CD4-positive, alpha-beta memory T cell (primary cell): ENCODE data around the gene SNX33. TPM values are rescaled to one million over a fixed set of nuclear protein-coding genes. Genes with fewer than 3 reads are reported as not detected.

Source experiments
- CTCF ChIA-PET: fragments of 350-600 bp; sonication (Branson Sonifier 250); formaldehyde crosslinking; loops from one replicate; lab custom pipeline; 2021; ENCODE audit warnings: inconsistent platforms; ENCODE audit not compliant: partially characterized antibody; lab: Charles Lee
- POLR2A ChIA-PET: fragments of 350-600 bp; sonication (Branson Sonifier 250); formaldehyde crosslinking; loops from one replicate; lab custom pipeline; 2021; ENCODE audit not compliant: partially characterized antibody; lab: Charles Lee
- DNase-seq, 5 donors: peaks; one replicate each; pipeline versions ENCODE4 v3.0.0 to v3.0.0-alpha.2; 2020 to 2022; ENCODE audit warnings: mixed read lengths in 1 of 5
- H3K27ac ChIP-seq: one replicate; pipeline ENCODE4 v1.7.0; 2013; ENCODE audit warnings: low read depth, low read length
- H3K27me3 ChIP-seq: 2 replicates; pipeline ENCODE4 v1.7.0; 2013; ENCODE audit warnings: mild to moderate bottlenecking, low read length, moderate library complexity; ENCODE audit not compliant: insufficient read depth
- H3K36me3 ChIP-seq: 2 replicates; pipeline ENCODE4 v1.7.0; 2013; ENCODE audit warnings: mild to moderate bottlenecking, low read length, moderate library complexity; ENCODE audit not compliant: insufficient read depth
- H3K4me1 ChIP-seq: 2 replicates; pipeline ENCODE4 v1.7.0; 2013; ENCODE audit warnings: mild to moderate bottlenecking, low read length, moderate library complexity; ENCODE audit not compliant: insufficient read depth
- H3K4me3 ChIP-seq, 2 donors: one replicate each; pipeline ENCODE4 v1.7.0; 2013; ENCODE audit warnings: low read length in 2 of 2, mild to moderate bottlenecking in 1 of 2
- H3K9me3 ChIP-seq, 2 donors: one replicate each; pipeline ENCODE4 v1.7.0; 2013; ENCODE audit warnings: low read length in 2 of 2, control low read depth in 1 of 2; ENCODE audit not compliant: control insufficient read depth in 1 of 2
- H3K27ac Mint-ChIP-seq, 7 donors: one replicate each; pipeline ENCODE4 v1.8.0; 2020 to 2021; ENCODE audit warnings: mixed read lengths in 7 of 7, mild to moderate bottlenecking in 6 of 7, inconsistent platforms in 3 of 7, moderate library complexity in 3 of 7
- H3K27me3 Mint-ChIP-seq, 2 donors: one replicate each; pipeline ENCODE4 v1.8.0; 2020 to 2021; ENCODE audit warnings: mixed read lengths in 2 of 2
- H3K36me3 Mint-ChIP-seq, 2 donors: one replicate each; pipeline ENCODE4 v1.8.0; 2020 to 2021; ENCODE audit warnings: mixed read lengths in 2 of 2, inconsistent platforms in 1 of 2, mild to moderate bottlenecking in 1 of 2
- H3K4me1 Mint-ChIP-seq, 4 donors: one replicate each; pipeline ENCODE4 v1.8.0; 2020 to 2021; ENCODE audit warnings: mixed read lengths in 4 of 4, mild to moderate bottlenecking in 1 of 4
- H3K4me3 Mint-ChIP-seq, 8 donors: one replicate each; pipeline ENCODE4 v1.8.0; 2020 to 2021; ENCODE audit warnings: mixed read lengths in 8 of 8, mild to moderate bottlenecking in 7 of 8, moderate library complexity in 6 of 8, inconsistent platforms in 3 of 8
- H3K9me3 Mint-ChIP-seq, 8 donors: one replicate each; pipeline ENCODE4 v1.8.0; 2020 to 2021; ENCODE audit warnings: mixed read lengths in 8 of 8, mild to moderate bottlenecking in 5 of 8, inconsistent platforms in 3 of 8, moderate library complexity in 1 of 8
- intact Hi-C: fragments of 100-400 bp; cut with micrococcal nuclease; formaldehyde crosslinking; loops from one replicate; pipeline ENCODE4 v1.15.1; 2023
- polyA plus RNA-seq, 2 donors: library from polyadenylated mRNA; unstranded; fragments of 300-500 nt; fragmentation: Illumina TruSeq; gene quantifications; one replicate each; pipeline ENCODE4 v1.2.3, GENCODE V29; 2021
- total RNA-seq, 2 experiments: library from RNA; stranded (reverse); gene quantifications; one replicate each; pipeline ENCODE4 v1.2.3, GENCODE V29; 2021

Gene SNX33
- total and polyA plus RNA-seq, 4 experiments from 2014 or later: 0.33 to 3.8 (median 2.6) TPM

DNA sequence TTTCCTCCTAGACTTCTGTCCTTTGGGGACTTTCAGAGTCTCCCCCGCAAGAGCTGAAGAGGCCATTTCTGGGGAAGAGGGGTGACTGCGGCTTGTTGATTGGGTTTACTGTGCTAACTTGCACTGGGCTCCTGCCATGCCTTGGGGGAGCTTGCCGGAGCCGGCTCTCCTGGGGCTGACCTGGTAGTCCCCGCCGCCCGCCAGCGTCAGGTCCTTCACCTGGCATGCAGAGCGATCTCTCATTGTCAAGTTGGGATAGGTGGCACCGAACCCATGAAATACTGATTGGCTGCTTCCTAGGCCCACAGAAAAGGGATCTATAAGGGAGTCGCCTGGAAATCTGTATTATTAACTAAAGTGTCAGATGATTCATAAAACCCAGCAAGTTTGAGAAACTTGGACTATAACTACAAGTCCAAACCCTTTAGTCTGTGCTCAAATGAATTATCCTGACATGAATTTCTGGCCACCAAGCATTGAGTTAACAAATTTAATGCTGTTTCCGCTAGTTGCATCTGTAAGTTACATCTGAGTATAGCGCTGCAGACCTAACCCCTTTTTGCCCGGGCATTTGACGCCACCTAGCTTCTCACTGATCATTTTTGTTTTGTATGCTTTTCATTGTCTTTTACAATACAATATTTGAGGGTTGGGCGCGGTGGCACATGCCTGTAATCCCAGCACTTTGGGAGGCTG is 7.1 kb upstream of the SNX33 start:
- Histone ChIP-seq H3K27ac (peak overlapping the region; percentile 81), H3K27me3 (no peaks in the 10 kb centered on the region), H3K9me3 (no peaks in the 10 kb centered on the region), H3K4me3 (peak overlapping the region; percentile 77 to 96), H3K4me1 (peaks cover 40% of the 10 kb centered on the region), H3K36me3 (no peaks in the 10 kb centered on the region)
- POLR2A ChIA-PET: interaction anchor here (0.7 to 7.3 kb wide), 31 partner anchors 9 to 1099 kb away, joined by 3 to 209 read pairs (median 5); partner anchors contain the start of genes ARID3B, C15orf39, EDC3 and FBXO22
- intact Hi-C loops: loop anchor here (1.0 to 2.0 kb wide), 7 partner anchors 15 to 272 kb away; partner anchors contain the start of genes MAN2C1, PTPN9, SIN3A and SNUPN
- Mint-ChIP-seq H3K4me1 (peaks cover 28 to 60% (median 39%) of the 10 kb centered on the region in 4 donors), H3K27me3 (no peaks in the 10 kb centered on the region), H3K27ac (peak overlapping the region; percentile 79 to 98 (median 96)), H3K36me3 (peaks cover 4 to 25% of the 10 kb centered on the region in 2 donors), H3K4me3 (peak overlapping the region; percentile 87 to 98 (median 94)), H3K9me3 (no peaks in the 10 kb centered on the region)
- CTCF ChIA-PET: interaction anchor here (1.0 to 5.2 kb wide), 16 partner anchors 10 to 288 kb away, joined by 3 to 69 read pairs (median 8); partner anchors contain the start of genes MAN2C1, PTPN9, SIN3A and SNUPN
- peak; percentile 67 to 75 (median 71) for DNase-seq

DNA sequence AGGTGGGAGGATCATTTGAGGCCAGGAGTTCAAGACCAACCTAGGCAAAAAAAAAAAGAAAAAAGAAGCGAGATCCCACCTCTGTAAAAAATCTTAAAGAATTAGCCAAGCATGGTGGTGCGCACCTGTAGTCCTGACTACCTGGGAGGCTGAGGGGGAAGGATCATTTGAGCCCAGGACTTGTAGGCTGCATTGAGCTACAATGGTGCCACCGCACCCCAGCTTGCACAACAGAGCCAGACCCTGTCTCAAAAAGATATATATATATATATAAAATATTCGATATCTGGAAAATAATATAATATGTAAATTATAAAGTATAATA is 6.6 kb upstream of the SNX33 start:
- ChIA-PET POLR2A (interaction anchor here (0.7 to 7.3 kb wide), 15 partner anchors 8 to 1100 kb away, joined by 3 to 209 read pairs (median 20); partner anchors contain the start of genes ARID3B, FBXO22, MAN2C1 and PTPN9), CTCF (interaction anchor here (1.2 to 5.2 kb wide), 11 partner anchors 14 to 274 kb away, joined by 3 to 69 read pairs (median 9); partner anchors contain the start of genes MAN2C1, PTPN9 and SNUPN)
- H3K27ac ChIP-seq: peak overlapping the region; percentile 81
- no peaks in the 10 kb centered on the region for H3K27me3 ChIP-seq
- intact Hi-C loops: loop anchor here (1.0 to 2.0 kb wide), 3 partner anchors 34 to 132 kb away; no protein-coding TSS in a partner anchor
- Mint-ChIP-seq H3K27me3 (no peaks in the 10 kb centered on the region), H3K27ac (peak overlapping the region; percentile 79 to 98 (median 96)), H3K36me3 (peaks cover 4 to 25% of the 10 kb centered on the region in 2 donors), H3K4me1 (peaks cover 27 to 55% (median 37%) of the 10 kb centered on the region in 4 donors), H3K4me3 (peak overlapping the region; percentile 87 to 98 (median 94)), H3K9me3 (no peaks in the 10 kb centered on the region)
- no peaks in the 10 kb centered on the region for H3K36me3 ChIP-seq
- no peak overlapping the region for H3K4me3 ChIP-seq
- peaks cover 35% of the 10 kb centered on the region for H3K4me1 ChIP-seq
- no peak for DNase-seq
- no peaks in the 10 kb centered on the region for H3K9me3 ChIP-seq

DNA sequence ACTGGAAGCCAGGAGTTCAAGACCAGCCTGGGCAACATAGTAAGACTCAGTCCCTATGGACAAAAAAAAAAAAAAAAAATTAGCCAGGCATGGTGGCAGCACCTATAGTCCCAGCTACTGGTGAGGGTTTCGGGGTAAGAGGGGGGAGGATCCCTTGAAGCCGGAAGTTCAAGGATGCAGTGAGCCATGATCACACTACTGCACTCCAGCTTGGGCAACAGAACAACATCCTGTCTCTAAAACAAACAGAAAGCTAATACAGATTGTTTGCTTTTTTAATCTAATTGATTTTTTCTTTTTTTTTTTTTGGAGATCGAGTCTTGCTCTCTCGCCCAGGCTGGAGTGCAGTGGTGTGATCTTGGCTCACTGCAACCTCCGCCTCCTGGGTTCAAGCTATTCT is 6.1 kb upstream of the SNX33 start:
- DNase-seq: no peak
- no peaks in the 10 kb centered on the region for H3K36me3 ChIP-seq
- H3K36me3 Mint-ChIP-seq: peaks cover 4 to 26% of the 10 kb centered on the region in 2 donors
- H3K9me3 Mint-ChIP-seq: no peaks in the 10 kb centered on the region
- no peak overlapping the region for H3K4me3 ChIP-seq
- no peaks in the 10 kb centered on the region for H3K27me3 ChIP-seq
- H3K4me1 Mint-ChIP-seq: peaks cover 29 to 58% (median 39%) of the 10 kb centered on the region in 4 donors
- CTCF ChIA-PET: interaction anchor here (0.7 to 5.2 kb wide), 9 partner anchors 15 to 274 kb away, joined by 3 to 69 read pairs (median 18); partner anchors contain the start of genes MAN2C1, PTPN9 and SNUPN
- no peaks in the 10 kb centered on the region for H3K9me3 ChIP-seq
- no peak overlapping the region for H3K27ac ChIP-seq
- peak overlapping the region in 2 of 7 donors; percentile 22 to 79 for H3K27ac Mint-ChIP-seq
- peaks cover 33% of the 10 kb centered on the region for H3K4me1 ChIP-seq
- H3K27me3 Mint-ChIP-seq: no peaks in the 10 kb centered on the region
- POLR2A ChIA-PET: interaction anchor here (0.8 to 7.3 kb wide), 9 partner anchors 8 to 293 kb away, joined by 3 to 209 read pairs (median 20); partner anchors contain the start of genes MAN2C1, SIN3A and SNUPN
- intact Hi-C loops: loop anchor here (1.0 to 2.0 kb wide), 3 partner anchors 35 to 132 kb away; no protein-coding TSS in a partner anchor
- H3K4me3 Mint-ChIP-seq: no peak overlapping the region

DNA sequence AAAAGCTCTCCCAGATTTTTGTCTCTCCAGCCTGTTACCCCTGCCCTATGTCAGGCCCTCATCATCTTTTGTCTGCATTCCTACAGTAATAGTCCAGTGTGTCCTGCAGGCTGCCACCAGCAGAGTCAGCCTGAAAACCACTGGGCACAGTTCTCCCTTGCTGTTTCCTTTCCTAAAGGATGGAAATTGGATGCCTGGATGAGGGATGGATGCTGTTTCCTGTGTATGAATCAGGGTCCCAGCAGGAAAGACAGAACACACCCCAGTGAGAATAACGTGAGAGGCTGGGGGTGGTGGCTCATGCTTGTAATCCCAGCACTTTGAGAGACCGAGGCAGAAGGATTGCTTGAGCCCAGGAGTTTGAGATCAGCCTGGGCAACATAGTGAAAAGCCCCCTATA is 3.3 kb upstream of the SNX33 start:
- Histone ChIP-seq H3K4me3 (no peak overlapping the region), H3K27ac (no peak overlapping the region), H3K4me1 (peaks cover 22% of the 10 kb centered on the region), H3K27me3 (no peaks in the 10 kb centered on the region), H3K9me3 (no peaks in the 10 kb centered on the region), H3K36me3 (no peaks in the 10 kb centered on the region)
- peaks cover 0 to 14% of the 10 kb centered on the region in 2 donors for H3K36me3 Mint-ChIP-seq
- H3K27ac Mint-ChIP-seq: peak overlapping the region in 4 of 7 donors; percentile 26 to 72 (median 53)
- peaks cover 15 to 41% (median 27%) of the 10 kb centered on the region in 4 donors for H3K4me1 Mint-ChIP-seq
- POLR2A ChIA-PET: interaction anchor here (0.8 kb wide), 1 partner anchor 19 kb away, joined by 3 read pairs; the partner anchor contains the start of gene SNUPN
- intact Hi-C loops: no loop called here
- no peak for DNase-seq
- peak overlapping the region in 1 of 8 donors; percentile 40 for H3K4me3 Mint-ChIP-seq
- CTCF ChIA-PET: interaction anchor here (1.3 to 1.9 kb wide), 2 partner anchors 46 to 276 kb away, joined by 5 read pairs; partner anchors contain the start of gene MAN2C1
- no peaks in the 10 kb centered on the region for H3K27me3 Mint-ChIP-seq
- H3K9me3 Mint-ChIP-seq: no peaks in the 10 kb centered on the region

DNA sequence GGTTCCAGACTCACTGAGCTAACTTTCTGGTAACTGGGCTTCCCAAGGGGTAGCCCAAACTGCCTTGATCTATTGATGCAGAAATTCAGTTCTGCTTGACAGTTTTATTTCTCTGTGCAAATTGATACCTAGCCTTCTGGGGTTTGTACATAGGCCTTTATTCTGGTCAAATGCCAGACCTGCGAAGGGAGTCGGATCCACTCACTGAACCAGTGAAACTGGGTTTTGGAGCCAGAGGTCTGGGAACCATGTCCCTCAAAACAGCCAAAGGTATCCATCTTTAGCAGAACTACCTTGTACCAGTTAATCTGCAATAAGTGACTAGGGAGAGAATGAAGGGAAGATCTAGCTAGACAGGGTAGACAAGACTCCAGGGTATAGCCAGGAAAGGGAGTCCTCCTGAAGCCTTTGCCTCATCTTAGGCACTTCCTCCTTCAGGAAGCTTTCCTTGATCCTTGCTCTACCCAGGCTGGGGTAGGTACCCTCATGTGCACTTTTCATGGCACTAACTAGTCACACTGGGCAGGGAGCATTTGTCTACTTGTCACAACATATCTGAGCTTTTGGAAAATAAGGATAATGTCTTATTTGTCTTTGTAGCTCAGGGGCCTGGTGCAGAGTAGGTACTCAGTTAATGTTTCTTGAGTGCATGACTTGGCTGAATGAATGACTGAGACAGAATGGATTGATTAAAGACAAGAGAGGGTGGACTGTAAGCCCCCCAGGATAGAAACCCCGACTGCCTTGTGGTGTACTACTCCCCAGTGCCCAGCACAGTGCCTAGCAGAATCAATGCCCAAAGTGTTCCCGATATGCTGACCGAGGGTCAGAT is 1.4 kb upstream of the SNX33 start:
- ChIA-PET CTCF (interaction anchor here (0.6 to 3.0 kb wide), 6 partner anchors 8 to 279 kb away, joined by 3 to 17 read pairs (median 6); partner anchors contain the start of genes MAN2C1, SIN3A and SNUPN), POLR2A (interaction anchor here (1.2 to 3.1 kb wide), 10 partner anchors 8 to 297 kb away, joined by 3 to 27 read pairs (median 10); partner anchors contain the start of genes IMP3, MAN2C1, PTPN9 and SIN3A)
- DNase-seq: no peak
- H3K36me3 Mint-ChIP-seq: peaks cover 0 to 5% of the 10 kb centered on the region in 2 donors
- no peaks in the 10 kb centered on the region for H3K9me3 ChIP-seq
- no peaks in the 10 kb centered on the region for H3K36me3 ChIP-seq
- H3K9me3 Mint-ChIP-seq: no peaks in the 10 kb centered on the region
- H3K4me1 Mint-ChIP-seq: peaks cover 20 to 49% (median 33%) of the 10 kb centered on the region in 4 donors
- no peak overlapping the region for H3K27ac ChIP-seq
- H3K4me3 ChIP-seq: peak overlapping the region; percentile 64 to 73
- H3K27me3 Mint-ChIP-seq: no peaks in the 10 kb centered on the region
- intact Hi-C loops: no loop called here
- H3K27ac Mint-ChIP-seq: peak overlapping the region; percentile 66 to 91 (median 80)
- no peaks in the 10 kb centered on the region for H3K27me3 ChIP-seq
- peaks cover 21% of the 10 kb centered on the region for H3K4me1 ChIP-seq
- H3K4me3 Mint-ChIP-seq: peak overlapping the region; percentile 85 to 91 (median 89)

DNA sequence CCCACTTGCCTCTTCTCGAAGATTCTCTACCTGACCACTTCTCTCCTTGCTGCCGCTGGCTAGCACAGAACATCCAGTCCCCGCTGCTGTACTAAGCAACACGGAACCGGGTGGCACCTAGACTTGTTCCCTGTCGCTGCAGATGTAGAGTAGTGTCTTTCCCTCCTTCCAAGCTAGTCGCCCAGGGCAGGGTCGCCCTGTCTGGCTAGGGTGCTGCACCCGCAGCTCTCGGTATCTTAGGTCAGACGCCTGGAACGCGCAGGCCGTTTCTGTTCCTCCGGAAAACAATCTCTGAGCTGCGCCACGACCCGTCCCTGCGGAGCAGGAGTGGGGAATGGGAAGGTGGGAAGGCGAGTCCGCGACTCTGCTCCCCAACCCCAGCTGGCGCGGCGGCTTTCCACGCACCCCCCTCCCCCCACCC is 758 bp upstream of the SNX33 start:
- no peaks in the 10 kb centered on the region for H3K27me3 Mint-ChIP-seq
- H3K27ac ChIP-seq: peak overlapping the region; percentile 45

More for the DNA sequence above, 758 bp upstream of the SNX33 start:
- Histone ChIP-seq H3K36me3 (no peaks in the 10 kb centered on the region), H3K4me1 (peaks cover 27% of the 10 kb centered on the region), H3K4me3 (peak overlapping the region; percentile 64 to 73), H3K27me3 (no peaks in the 10 kb centered on the region), H3K9me3 (no peaks in the 10 kb centered on the region)
- DNase-seq: peak in 1 of 5 donors; percentile 9
- H3K4me1 Mint-ChIP-seq: peaks cover 22 to 54% (median 38%) of the 10 kb centered on the region in 4 donors
- intact Hi-C loops: no loop called here
- CTCF ChIA-PET: interaction anchor here (0.6 to 3.0 kb wide), 10 partner anchors 9 to 281 kb away, joined by 3 to 17 read pairs (median 4); partner anchors contain the start of genes MAN2C1, PTPN9, SIN3A and SNUPN
- no peaks in the 10 kb centered on the region for H3K9me3 Mint-ChIP-seq
- H3K27ac Mint-ChIP-seq: peak overlapping the region; percentile 66 to 91 (median 80)
- H3K36me3 Mint-ChIP-seq: peaks cover 0 to 5% of the 10 kb centered on the region in 2 donors
- POLR2A ChIA-PET: interaction anchor here (1.2 to 3.1 kb wide), 11 partner anchors 8 to 298 kb away, joined by 3 to 27 read pairs (median 10); partner anchors contain the start of genes IMP3, MAN2C1, PTPN9 and SIN3A
- H3K4me3 Mint-ChIP-seq: peak overlapping the region; percentile 85 to 91 (median 89)
